ENCODE data around the gene LRCH1.
"Not testable (repeated sequence)": the region's sequence is repeated elsewhere in the genome, so short reads cannot be mapped to it uniquely, and the experiment has no call there.

Gene LRCH1

DNA sequence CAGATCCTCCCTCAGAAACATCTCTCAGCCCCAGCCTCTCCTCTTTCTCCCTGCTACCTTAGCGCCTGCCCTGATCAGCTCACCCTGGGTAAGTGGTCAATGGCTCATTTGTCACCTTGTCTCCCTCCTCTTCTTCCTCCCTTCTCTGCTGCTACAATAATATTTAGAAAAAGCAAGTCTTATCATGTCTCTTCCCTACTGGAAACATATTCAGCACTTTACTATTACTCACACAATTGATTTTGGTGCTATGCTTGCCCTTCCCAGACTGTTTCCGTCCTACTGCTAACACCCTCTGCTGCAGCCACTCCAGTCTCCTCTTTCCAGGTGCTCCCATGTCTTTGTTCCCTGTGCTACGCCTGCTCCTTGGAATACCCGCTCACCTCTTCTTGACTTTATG lies 208.2 kb downstream of the LRCH1 start:
- no peak for DNase-seq

DNA sequence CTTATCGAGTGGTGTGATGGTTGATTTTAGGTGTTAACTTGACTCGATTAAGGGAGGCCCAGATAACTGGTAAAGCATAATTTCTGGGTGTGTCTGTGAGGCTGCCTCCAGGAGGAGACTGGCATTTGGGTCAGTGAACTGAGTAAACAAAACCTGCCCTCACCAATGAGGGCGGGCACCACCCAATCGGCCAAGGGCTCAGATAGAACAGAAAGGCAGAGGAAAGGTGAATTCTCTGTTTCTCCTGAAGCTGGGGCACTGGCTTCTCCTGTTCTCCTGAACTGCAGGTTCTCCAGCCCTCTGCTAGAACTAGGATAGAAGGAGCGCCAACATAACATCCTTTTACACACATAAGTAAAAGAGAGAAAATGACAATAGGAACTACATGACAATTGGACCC lies 208.9 kb downstream of the LRCH1 start:
- DNase-seq, result no peak

DNA sequence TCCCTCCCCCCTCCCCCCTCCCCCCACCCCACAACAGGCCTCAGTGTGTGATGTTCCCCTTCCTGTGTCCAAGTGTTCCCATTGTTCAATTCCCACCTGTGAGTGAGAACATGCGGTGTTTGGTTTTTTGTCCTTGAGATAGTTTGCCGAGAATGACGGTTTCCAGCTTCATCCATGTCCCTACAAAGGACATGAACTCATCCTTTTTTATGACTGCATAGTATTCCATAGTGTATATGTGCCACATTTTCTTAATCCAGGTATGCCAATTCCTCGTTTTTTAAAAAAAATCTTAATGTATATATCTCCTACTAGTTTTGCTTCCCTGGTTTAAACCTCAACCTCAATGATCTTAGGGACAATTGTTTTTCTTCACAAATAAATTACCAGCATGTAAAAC lies 217.0 kb downstream of the LRCH1 start:
- DNase-seq, result not testable (repeated sequence)

DNA sequence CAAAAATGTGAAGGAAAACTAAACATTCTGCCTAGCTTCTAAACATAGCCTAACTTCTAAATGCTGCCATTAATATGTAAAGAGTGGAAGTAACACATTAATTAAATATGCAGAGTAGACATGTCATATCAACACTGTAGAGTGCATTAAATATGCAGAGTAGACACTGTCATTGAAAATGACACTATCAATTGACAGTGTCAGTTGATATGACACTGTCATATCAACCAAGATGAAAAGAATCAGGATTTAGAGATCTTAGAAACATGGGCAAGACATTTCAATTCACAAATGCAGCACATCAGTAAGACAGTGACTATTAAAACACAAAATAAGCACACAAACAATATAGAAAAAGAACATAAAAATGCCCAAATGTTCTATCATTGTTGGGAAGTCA lies 218.7 kb downstream of the LRCH1 start:
- DNase-seq, result no peak

GRCh38 chr13:46773541-46773940 lies 220.6 kb downstream of the LRCH1 start:
- DNase-seq, result no peak

DNA sequence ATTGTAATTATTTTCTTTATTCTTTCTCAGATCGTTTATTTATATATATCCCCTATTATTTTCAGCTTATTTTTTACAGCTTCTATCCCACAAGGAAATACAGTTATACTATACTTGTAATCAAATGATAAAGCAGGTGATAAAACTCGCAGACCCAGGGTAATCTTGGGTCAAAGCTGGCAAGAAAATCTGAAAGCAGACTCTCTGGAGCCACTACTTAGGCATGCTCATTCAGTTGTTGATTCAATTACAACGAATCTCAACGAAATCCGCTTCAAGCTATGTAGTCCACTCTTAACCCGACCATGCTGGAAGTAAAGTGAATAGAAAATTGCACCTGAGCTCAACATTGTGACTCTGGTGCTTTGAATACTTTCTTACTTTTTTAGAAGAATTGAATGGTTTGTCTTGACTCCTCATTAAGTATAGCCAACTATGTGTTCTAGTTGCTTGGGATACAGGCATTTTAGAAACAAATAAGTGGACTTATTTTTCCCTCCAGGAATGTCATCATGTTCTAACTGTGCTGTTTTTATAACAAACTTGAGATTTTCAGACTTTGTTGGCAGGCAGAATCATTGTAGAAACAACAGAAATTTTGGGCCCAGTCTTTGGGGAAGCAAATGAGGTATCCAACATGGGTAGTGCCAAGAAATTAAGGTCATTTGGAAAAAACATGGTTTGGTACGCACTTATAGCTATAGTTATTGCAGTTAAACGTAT lies 222.6 kb downstream of the LRCH1 start:
- no peak for DNase-seq

DNA sequence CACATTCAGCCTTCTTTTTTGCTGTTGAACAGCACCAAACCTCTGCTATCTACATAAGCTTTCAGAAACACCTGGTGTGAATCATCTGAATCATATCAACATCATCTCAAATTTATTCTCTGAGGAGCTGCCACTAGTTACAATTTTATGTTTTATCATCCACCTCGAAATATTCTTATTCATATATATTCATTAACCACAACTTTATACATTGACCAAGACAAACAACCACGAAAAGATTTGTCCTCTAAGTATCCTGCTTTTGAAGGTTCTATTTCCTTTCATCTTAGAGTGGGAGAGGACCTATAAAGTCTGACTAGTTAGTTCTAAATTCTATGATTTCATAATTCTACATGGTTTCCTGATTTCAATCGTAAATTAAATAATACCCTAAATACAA lies 225.1 kb downstream of the LRCH1 start:
- no peak for DNase-seq

GRCh38 chr13:46778890-46779289 lies 225.9 kb downstream of the LRCH1 start:
- DNase-seq, result no peak

DNA sequence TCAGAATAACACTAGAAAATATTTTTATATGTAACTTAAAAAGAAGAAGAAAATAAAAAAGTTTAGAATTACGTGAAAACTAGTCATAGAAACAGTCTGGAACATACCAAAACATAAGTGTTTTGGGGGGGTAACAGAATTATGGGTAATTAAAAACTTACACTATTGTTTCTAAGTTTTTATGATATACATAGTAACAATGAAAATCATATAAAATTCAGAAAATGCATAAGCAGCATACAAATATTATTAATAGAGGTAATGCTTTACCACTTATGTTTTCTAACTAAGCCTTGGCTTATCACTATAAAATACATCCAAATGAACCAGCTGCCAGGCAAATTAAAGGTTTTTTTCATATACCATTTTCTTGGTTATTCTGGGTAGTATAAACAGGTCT lies 229.1 kb downstream of the LRCH1 start:
- DNase-seq, result no peak

DNA sequence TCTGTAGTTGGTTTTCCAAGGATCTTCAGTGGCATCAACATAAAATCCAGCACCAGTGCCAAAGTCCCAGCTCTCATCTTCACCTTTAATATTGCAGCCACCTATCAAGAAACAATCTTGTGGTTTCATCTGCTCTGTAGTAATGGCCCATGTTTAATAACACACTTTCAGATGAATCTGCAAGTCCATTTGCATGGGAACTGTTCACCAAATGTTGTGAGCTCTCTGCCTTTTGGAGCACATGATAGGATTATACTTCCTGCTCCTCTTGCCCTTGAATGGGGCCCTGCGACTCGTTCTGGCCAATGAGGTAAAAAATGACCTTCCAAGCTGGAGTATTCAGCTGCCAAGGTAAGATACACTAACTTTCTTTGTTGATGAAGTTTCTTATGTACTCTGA lies 229.7 kb downstream of the LRCH1 start:
- no peak for DNase-seq

GRCh38 chr13:46783504-46783903 lies 230.5 kb downstream of the LRCH1 start:
- DNase-seq, result no peak

GRCh38 chr13:46795321-46795720 lies 242.4 kb downstream of the LRCH1 start:
- no peak for DNase-seq

DNA sequence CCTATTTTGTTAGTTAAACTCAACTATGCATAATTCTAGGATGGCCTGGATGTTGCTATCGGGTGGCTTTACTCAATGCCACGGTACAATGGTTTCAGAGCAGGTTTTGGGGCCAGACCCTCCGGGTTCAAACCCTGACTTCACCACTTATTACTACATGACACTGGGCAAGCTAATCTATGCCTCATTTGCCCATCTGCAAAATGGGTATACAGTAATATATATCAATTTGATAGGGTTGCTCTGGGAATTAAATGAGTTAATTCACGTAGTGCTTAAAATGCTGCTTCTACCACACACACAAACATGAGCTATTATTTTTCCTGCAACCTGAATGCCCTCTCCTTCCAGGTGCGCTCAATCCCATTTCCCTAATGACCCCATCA lies 243.2 kb downstream of the LRCH1 start:
- no peak for DNase-seq

GRCh38 chr13:46796515-46797474 lies 243.8 kb downstream of the LRCH1 start, which contains the start of gene ESD:
TSS of gene ESD (minus strand) at chr13:46797161. CDS start at chr13:46791413, 5,748 bp downstream.
- DNase-seq, result peak; percentile 84

- no peak for DNase-seq
Measured at GRCh38 chr13:46797501-46798237, 244.7 kb downstream of the LRCH1 start.

DNA sequence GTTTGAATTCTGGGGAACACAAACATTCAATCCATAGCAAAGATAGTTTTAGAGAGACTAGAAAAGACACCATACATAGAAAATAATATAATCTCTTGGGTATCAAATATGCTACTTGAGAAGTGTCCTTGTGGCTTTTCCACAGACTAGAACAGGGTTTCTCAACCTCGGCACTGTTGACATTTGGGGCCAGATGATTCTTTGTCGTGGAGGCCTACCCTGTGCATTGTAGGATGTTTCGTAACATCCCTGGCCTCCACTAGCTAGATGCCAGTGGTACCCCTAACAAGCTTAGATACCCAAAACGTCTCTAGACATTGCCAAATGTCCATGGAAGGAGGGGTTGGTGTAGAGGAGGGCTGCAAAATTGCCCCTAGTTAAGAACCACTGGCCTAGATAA lies 246.2 kb downstream of the LRCH1 start:
- DNase-seq, result no peak

- DNase-seq, result no peak
Measured at GRCh38 chr13:46801858-46802257, 248.9 kb downstream of the LRCH1 start.

Measured in NCI-H226 (cell line).